Omental fat pad (tissue), 4 donors: ENCODE data around the gene HADHB. TPM values are rescaled to one million over a fixed set of nuclear protein-coding genes. Genes with fewer than 3 reads are reported as not detected.

ENCODE experiments used
- ATAC-seq: fragments of 150-250 bp; one replicate; pipeline ENCODE4 v1.9.1; 2016; ENCODE audit warnings: mild to moderate bottlenecking, moderate library complexity; ENCODE audit not compliant: low FRiP score
- DNase-seq: peaks from one replicate; pipeline ENCODE4 v3.0.0-alpha.2; 2019; ENCODE audit warnings: low spot score
- total RNA-seq, 4 donors: library from RNA; depleted of rRNA; stranded (reverse); fragments of >200 nt; gene quantifications; one replicate each; pipeline ENCODE4 v1.1.0, GENCODE V29; 2016
- TF ChIP-seq, protein P1 (sequence below), 3 donors: fragments of 450-650 bp; IDR thresholded peaks; one replicate each; pipeline ENCODE4 v1.5.1; 2016 to 2017; ENCODE audit warnings: antibody characterized with exemption in 3 of 3, mild to moderate bottlenecking in 3 of 3, moderate library complexity in 2 of 3

The HADHB gene
- total RNA-seq, 4 donors from 2014 or later: 130 to 213 (median 167) TPM

DNA sequence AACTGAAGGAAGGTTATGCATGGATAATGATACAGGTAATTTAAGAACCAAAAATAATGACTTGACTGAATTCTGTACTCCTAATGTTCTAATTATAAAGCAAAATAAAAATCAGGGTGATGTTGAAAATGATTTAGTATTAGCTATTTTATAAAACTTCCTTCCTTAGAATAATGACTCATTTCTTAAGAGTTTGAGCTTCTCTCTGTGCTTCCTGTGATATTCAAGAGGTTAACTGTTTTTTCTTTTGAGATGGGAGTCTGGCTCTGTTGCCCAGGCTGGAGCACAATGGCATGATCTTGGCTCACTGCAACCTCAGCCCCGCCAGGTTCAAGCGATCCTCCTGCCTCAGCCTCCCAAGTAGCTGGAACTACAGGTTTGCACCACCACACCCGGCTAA is 15.1 kb upstream of the HADHB start:
- TF ChIP-seq, protein P1, sequence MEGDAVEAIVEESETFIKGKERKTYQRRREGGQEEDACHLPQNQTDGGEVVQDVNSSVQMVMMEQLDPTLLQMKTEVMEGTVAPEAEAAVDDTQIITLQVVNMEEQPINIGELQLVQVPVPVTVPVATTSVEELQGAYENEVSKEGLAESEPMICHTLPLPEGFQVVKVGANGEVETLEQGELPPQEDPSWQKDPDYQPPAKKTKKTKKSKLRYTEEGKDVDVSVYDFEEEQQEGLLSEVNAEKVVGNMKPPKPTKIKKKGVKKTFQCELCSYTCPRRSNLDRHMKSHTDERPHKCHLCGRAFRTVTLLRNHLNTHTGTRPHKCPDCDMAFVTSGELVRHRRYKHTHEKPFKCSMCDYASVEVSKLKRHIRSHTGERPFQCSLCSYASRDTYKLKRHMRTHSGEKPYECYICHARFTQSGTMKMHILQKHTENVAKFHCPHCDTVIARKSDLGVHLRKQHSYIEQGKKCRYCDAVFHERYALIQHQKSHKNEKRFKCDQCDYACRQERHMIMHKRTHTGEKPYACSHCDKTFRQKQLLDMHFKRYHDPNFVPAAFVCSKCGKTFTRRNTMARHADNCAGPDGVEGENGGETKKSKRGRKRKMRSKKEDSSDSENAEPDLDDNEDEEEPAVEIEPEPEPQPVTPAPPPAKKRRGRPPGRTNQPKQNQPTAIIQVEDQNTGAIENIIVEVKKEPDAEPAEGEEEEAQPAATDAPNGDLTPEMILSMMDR (IDR thresholded peaks at IDR 0.05): no peak
- no peak for DNase-seq
- no peak for ATAC-seq

DNA sequence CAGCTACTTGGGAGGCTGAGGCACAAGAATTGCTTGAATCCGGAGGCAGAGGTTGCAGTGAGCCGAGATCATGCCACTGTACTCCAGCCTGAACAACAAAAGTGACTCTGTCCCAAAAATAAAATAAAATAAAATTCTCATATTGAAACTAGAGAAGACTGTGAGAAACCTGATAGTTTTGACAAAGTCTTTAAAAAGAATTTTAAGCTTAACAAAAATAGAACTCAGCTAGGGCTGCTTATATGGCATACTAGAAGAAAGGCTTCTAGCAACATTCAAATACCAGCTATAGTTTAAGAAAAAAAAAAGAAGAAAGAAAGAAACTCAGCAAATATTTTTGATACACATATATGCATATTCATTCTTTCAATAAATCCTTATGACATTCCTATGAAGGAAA is 13.9 kb upstream of the HADHB start:
- TF ChIP-seq, protein P1 (IDR thresholded peaks at IDR 0.05): no peak
- DNase-seq (no peak), ATAC-seq (no peak)

DNA sequence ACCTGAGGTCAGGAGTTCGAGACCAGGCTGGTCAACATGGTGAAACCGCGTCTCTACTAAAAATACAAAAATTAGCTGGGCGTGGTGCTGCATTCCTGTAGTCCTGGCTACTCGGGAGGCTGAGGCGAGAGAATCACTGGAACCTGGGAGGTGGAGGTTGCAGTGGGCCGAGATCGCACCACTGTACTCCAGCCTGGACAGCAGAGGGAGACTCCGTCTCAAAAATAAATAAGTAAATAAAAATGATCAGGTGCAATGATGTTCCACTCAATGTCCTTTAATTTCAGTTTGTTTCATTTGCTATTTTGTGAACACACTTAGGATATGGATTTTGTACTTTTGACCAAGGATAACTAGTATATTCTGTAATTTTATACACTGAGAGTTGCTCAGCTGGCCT is 9.7 kb upstream of the HADHB start:
- no peak for ATAC-seq
- TF ChIP-seq, protein P1 (IDR thresholded peaks at IDR 0.05): no peak
- no peak for DNase-seq

DNA sequence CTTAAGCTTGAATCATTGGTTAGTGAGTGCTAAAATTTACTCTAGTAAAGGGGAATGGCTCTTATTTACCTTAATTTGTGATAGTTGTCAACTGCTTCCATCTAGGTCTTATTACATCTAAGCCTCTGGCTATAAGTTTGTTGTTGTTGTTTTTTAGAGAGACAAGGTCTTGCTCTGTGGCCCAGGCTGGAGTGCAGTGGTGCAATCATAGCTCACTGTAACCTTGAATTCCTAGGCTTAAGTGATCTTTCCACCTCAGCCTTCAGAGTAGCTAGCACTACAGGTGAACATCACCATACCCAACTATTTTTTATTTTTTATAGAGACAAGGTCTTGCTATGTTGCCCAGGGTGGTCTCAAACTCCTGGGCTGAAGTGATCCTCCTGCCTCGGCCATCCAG is 6.9 kb upstream of the HADHB start:
- ATAC-seq (no peak), DNase-seq (no peak)
- TF ChIP-seq, protein P1 (IDR thresholded peaks at IDR 0.05): no peak

DNA sequence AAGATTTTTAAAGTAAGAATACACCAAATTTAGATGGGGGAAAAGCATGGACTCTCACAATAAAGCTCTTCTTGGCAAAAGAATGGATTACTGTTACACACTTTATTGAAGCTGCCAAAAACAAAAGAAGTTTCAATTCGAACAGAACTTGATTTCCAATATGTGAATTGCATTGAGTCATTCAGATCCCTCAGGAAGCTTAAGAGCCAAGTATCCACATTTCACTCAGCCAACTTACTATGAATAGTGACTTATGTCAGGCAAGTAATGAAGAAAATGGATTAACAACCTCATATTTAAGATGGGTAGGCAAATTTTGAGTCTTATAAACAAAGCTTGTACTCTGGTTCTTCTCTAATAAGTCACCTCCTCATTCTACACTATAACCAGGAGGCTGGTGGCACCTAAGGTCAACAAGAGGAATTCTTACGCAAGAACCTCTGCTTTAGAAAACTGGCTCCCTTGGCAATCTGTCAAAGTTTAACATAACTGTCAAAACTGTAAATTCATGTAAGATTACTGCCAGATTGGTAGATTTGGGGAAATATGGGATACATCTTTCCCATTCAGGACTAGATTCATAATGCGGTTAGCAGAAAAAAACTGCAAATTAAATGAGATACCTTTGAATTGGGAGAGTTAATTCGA is 6.3 kb upstream of the HADHB start:
- no peak for DNase-seq
- TF ChIP-seq, protein P1 (IDR thresholded peaks at IDR 0.05): no peak
- no peak for ATAC-seq

DNA sequence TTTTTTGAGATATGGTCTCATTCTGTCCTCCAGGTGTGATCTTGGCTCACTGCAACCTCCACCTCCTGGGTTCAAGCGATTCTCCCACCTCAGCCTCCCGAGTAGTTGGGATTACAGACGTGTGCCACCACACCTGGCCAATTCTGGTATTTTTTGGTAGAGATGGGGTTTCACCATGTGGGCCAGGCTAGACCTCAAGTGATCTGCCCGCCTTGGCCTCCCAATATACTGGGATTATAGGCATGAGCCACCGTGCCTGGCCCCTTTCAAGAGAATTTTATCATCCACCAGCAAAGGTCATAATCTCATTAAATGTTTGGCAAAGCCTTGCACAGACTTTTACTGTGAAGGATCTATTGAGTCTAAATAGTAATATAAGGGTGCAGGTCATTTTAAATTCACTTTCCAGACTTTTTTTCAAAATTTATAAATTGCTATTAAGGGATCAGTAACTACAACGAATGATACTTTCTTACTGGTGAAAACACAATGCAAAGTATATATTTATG is 2.8 kb upstream of the HADHB start:
- no peak for DNase-seq
- ATAC-seq: no peak
- TF ChIP-seq, protein P1 (IDR thresholded peaks at IDR 0.05): no peak
